Activated gamma-delta T cell (primary cell): Measurements from ENCODE around the gene SCUBE1.

Experiments used
- DNase-seq: peaks from one replicate; lab custom pipeline; 2025; lab: John Stamatoyannopoulos, UW

The SCUBE1 gene

GRCh38 chr22:43236411-43237166, 106.6 kb downstream of the SCUBE1 start:
- DNase-seq: no peak

- DNase-seq: no peak
Measured at GRCh38 chr22:43235445-43236409, 107.4 kb downstream of the SCUBE1 start.

DNA sequence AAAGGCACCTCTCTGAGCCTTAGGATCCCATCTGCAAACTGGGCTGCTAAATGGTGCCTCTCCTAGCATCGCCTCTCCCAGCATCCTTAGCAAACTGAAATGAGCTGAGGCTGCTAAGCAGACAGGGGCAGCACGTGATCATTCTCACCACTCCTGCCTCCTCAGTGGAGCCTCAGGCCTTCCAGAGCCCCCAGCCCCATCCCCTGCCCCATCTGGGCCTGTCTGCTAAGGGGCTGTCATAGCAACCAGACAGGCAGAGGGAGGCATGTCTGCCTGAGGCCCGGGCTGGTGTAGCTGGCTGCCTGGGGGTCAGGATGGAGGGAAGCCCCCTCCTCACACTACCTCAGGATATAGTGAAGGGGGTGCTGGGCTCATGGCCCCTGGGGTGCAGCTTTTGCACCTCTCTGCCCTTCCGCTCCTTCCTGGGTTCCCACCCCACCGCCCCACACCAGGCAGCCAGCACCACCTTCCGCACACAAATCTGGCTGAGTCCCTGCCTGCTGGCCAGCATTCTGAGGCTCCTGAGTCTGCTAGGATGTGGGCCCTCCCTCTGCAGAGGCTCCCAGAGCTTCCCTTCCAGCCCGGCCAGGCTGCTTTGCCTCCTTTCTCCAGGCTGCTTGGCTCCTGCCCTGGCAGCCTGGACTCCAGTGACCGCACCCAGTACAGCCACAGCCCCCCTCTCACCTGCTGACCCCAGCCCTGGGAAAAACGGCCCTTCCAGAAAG, 108.7 kb downstream of the SCUBE1 start:
- no peak for DNase-seq

DNA sequence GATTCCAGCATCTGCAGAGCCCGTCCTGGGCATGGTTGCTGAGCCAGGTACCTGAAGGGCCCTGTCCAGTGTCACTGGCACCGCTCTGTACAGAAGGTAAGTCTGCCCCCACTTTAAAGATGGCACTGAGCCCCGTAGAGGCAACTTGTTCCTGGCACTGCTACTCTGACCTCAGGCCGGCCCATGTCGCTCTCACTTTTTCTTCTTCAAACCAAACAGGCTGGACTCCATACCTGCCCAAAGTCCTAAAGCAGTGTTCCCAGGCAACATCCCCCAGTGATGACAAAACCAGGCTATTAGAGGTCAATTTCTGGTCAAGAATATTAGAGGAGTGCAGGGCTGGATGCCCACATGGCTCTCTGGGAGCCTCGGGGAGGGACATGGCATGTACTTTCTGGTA, 109.6 kb downstream of the SCUBE1 start:
- DNase-seq: no peak

DNA sequence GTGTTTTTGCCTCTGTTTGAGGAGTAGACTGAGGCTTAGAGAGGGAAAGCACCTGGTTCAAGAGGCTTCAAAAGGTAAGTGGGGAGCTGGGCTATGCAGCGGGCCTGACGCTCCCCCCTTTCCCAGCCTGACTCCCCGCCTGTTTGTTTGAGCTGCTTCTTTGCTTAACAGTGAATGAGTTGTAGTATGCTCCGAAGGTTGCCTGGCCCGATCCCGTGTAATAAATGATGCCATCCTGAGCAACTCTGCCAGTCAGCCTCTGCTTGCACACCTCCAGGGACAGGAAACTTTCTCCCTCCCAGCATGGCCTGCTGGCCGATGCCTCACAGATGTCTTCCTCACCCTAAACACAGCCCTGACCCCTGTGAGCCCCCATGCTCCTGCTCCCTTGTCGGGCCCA, 110.7 kb downstream of the SCUBE1 start:
- DNase-seq: no peak

GRCh38 chr22:43231724-43232034, 111.5 kb downstream of the SCUBE1 start:
- DNase-seq: no peak

GRCh38 chr22:43230971-43231723, 112.0 kb downstream of the SCUBE1 start:
- no peak for DNase-seq

GRCh38 chr22:43230571-43230970, 112.6 kb downstream of the SCUBE1 start:
- DNase-seq: no peak

DNA sequence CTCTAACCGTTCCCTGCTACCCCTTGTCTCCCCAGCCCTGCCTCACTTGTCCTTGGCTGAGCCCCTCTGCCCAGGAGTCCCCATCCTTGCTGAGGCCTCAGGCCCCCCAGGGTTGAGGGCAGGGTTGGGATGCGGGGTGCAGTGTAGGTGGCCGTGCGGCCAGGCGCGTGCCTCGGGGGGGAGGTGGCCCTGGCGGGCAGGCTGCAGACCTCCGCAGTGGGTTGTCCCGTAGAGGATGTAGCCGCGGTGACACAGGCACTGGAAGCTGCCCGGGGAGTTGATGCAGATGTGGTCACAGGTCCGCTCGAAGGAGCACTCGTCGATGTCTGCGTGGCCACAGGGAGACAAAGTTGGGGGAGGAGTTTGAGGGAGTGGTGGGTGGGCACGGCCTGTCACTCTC, 114.3 kb downstream of the SCUBE1 start:
- no peak for DNase-seq

DNA sequence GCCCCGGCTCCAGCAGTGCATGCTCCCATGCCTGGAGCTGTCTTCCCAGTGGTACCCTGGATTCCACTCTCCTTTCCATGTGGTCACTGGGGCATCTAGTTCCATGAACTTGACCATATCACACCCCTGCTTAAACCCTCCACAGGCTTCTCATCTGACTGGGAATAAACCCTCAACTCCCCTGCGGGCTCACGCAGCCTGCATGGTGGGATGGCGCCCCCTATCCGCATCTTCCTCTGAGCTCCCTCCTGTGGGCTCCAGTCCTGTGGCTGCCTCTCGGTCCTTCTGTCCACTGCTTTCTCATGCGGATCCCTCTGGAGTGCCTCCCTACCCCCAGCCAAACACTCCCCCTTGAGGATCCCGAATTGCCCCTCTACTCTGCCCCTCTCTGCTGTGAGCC, 114.8 kb downstream of the SCUBE1 start:
- DNase-seq: no peak

- no peak for DNase-seq
Measured at GRCh38 chr22:43227239-43227630, 115.9 kb downstream of the SCUBE1 start.

DNA sequence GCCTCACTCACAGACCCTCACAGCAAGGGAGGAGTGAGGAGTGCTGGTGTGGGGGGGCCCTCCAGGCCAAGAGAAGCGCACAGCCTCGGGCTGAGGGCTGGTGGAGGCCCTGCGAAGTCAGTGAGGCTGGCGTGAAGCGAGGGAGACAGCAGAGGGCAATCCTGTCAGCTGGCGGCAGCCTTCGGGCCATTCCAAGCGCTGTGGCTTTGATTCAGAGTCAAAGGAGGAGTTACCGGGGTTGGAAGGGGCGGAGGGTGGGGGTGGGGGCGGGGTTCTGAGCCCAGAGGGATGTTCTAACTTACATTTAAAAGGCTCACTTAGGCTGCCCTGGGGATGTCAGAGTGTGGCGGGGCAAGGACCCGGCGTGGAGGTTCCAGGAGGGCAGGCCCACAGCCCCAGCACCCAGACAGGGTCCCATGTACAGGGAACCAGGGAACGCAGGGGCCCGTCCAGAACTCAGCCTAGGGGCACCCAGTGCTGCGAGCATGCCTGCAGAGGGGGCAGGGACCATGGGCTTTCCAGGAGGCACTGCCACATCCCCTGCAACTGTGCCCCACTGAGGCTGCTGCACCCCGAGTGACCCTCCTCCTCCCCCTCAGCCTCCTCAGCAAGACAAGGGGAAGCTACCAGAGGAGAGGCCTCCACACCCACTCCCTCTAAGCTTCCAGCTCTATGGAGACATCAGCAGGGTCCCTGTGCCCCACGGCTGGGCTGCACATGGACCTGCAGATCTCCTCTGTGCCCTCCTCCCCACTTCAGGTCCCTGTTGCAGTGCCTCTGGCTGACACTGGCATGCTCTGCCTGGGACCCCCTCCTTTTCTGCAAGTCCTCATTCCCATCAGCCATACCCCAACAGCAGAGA, 116.6 kb downstream of the SCUBE1 start:
- no peak for DNase-seq

DNA sequence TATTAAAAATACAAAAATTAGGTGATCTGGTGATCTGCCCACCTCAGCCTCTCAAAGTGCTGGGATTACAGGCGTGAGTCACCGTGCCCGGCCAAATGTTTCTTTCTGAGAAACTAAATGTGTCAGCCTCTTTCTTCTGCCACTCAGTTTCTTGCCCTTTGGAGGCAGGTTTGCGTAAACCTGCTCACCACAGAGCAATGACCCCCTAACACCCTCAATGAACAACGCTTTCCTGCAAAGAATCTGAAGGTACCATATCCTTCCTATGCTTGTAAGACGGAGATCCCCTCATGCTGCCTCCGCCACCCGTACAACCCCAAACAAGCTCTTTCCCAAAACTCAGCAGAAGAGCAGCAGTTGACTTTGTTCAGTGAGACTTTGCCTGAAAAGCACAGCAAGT, 117.6 kb downstream of the SCUBE1 start:
- no peak for DNase-seq

DNA sequence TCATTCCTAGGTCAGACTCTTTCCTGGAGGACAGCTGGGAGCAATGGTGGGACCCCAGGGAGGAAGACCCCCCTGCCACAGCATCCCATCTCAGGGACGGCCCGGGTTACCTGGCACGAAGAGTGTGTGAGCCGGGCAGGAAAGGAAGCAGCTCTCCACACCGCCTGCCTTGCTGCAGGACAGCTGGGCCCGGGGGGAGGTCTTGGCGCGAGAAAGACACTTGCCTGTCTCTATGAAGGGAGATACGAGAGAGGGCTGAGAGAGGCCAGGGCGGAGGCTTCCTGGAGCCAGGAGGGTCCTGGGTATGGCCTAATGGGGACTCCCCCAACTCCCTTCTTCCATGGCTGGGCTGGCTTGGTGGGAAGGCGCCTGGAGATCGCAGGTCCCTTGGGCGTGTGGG, 120.2 kb downstream of the SCUBE1 start:
- DNase-seq: no peak

DNA sequence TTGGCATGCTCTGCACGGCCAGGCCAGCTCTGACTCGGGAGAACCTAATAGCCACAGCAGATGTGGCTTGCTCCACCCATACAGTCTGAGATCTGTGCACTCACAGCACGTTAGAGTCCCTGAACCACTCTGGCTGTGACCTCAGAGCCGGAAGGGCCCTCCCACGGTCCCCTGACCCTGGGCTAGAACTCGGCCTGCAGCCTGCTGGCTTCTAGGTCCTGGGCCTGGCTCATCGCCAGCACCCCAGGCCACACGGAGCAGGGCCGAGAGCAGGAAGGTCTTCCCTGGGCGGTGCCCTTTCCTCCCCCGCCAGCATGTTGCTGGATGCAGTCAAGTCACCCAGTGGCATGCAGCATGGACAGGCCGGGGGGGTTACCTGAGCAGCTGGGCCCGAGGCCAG, 120.9 kb downstream of the SCUBE1 start:
- DNase-seq: no peak

DNA sequence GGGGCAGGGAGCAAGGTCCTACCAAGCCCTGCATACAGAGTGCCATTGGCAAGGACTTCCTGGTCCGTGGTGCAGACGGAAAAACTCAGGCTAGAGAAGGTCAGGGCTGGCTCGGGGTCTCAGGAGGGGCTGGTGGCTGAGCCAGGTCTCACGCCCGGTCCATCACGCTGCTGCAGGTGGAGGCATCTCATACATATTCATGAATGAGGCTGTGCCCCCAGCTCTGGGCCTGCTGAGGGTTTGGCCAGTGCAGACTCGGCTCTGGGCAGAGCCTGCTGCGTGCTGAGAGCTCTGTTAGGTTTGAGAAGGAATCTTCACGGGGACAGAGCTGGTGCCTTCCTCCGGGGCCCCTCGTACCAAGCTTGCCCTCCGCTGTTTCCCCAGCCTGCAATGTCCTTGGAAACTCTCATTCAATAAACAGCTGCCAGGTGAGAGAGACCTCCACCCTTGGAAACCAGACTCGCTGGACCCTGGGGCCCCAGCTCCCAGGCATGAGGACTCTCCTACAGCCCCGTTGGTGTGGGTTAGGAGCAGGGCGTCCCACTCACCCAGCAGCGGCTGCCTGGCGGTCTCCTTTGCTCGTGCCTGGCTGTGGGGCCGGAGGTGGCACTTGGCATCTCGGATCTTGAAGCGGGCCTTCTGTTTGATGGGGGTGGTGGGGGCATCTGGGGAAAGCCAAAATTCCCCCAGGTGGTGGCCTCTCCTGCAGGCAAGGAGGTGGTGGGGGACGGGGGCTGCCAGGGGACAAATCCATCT, 122.4 kb downstream of the SCUBE1 start:
- no peak for DNase-seq

GRCh38 chr22:43218786-43219185, 124.4 kb downstream of the SCUBE1 start:
- DNase-seq: no peak

DNA sequence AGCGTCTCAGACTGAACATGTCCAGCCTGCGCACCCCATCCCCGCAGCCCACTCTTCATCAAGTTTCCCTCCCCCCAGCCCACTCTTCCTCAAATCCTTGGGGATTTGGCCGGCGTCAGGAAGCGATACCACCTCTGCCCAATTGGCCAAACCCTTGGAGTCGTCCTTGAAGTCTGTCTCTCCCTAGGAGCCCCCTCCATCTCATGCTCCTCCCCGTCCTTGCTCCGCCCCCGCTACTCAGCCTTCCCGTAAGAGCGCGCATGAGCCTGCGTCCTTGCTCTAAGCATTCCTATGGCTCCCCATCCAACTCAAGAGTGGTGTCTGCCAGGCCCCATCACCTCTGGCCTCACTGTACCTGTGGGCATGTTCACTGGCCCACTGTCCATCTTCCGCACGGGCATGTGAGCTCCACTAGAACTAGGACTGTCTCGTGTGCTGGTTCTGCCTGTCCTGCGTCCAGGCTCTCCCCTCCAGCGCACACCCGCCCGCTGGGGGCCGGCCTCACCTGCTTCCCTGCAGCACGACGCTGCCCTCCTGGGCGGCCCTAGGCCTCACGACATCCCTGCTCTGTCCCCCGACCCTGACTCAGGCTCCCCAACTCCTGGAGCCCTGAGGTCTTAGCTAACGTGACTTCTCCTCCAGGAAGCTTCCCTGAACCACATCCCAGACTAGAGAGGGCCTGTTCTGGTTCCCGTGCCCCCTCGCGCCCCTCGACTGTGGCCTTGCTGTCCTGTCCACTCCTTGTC, 125.7 kb downstream of the SCUBE1 start:
- no peak for DNase-seq

GRCh38 chr22:43216738-43217137, 126.4 kb downstream of the SCUBE1 start:
- no peak for DNase-seq
